Body of pancreas (tissue), 4 donors: ENCODE results near the gene HOXC6. TPM values are rescaled to one million over a fixed set of nuclear protein-coding genes. Genes with fewer than 3 reads are reported as not detected.

Source experiments
- ATAC-seq: fragments of 150-250 bp; one replicate; pipeline ENCODE4 v1.9.1; 2016
- DNase-seq, 4 donors: peaks; one replicate each; pipeline ENCODE4 v3.0.0-alpha.2; 2019
- H3K27ac ChIP-seq, 4 donors: fragments of 200-600 bp; sonication (generic); 1 replicate in 3 of 4; 2 replicates in 1 of 4; pipeline versions ENCODE4 v1.5.1 to v1.6.1; 2016 to 2019; ENCODE audit warnings: mild to moderate bottlenecking in 1 of 4, mixed read lengths in 1 of 4, moderate library complexity in 1 of 4
- H3K27me3 ChIP-seq, 2 donors: fragments of 200-600 bp; sonication (generic); one replicate each; pipeline ENCODE4 v1.6.0; 2016; ENCODE audit warnings: mild to moderate bottlenecking in 1 of 2
- H3K36me3 ChIP-seq, 2 donors: fragments of 200-600 bp; sonication (generic); replicated peaks in 1 of 2; 2 replicates each; pipeline ENCODE4 v1.5.1; 2016; ENCODE audit warnings: low read depth in 2 of 2; ENCODE audit not compliant: insufficient read depth in 1 of 2
- H3K4me1 ChIP-seq: fragments of 200-600 bp; sonication (generic); one replicate; pipeline ENCODE4 v1.6.0; 2016
- H3K4me3 ChIP-seq, 2 donors: fragments of 200-600 bp; sonication (generic); 1 replicate in 1 of 2; 2 replicates in 1 of 2; pipeline ENCODE4 v1.5.1; 2016 to 2019
- H3K9me3 ChIP-seq, 3 donors: fragments of 200-600 bp; sonication (generic); 1 replicate in 2 of 3; 2 replicates in 1 of 3; pipeline ENCODE4 v1.5.1; 2016
- POLR2A ChIP-seq, 3 donors: fragments of 450-650 bp; IDR thresholded peaks; one replicate each; pipeline ENCODE4 v1.6.1; 2016; ENCODE audit warnings: antibody characterized with exemption in 3 of 3, mild to moderate bottlenecking in 2 of 3
- WGBS, 2 donors: methylation state at CpG; one replicate each; pipeline ENCODE4 v1.1.5; 2017; 5-methylcytosine and 5-hydroxymethylcytosine counted together
- intact Hi-C: fragments of 100-400 bp; cut with DNase I; formaldehyde crosslinking; loops from one replicate; pipeline ENCODE4 v1.15.1; 2023
- total RNA-seq, 2 donors: library from RNA; depleted of rRNA; stranded (reverse); fragments of >200 nt; gene quantifications; one replicate each; pipeline ENCODE4 v1.1.0, GENCODE V29; 2016
- TF ChIP-seq, protein P1 (sequence below), 7 experiments: fragments of 450-650 bp in 4 of 7; fragments of 200-600 bp in 3 of 7; sonication (generic) in 3 of 7; IDR thresholded peaks; one replicate each; pipeline ENCODE4 v1.5.1; 2016 to 2019; ENCODE audit warnings: antibody characterized with exemption in 7 of 7

HOXC6 gene
- total RNA-seq, 2 donors from 2014 or later, result not detected

- H3K4me3 ChIP-seq, result no peak overlapping the region
- DNase-seq (no peak), ATAC-seq (no peak)
- no peaks in the 10 kb centered on the region for H3K36me3 ChIP-seq
- H3K27me3 ChIP-seq, result peaks cover 3 to 37% of the 10 kb centered on the region in 2 donors
- WGBS, 2 donors, result 41 to 59% methylated on average over 3 of the region's 3 CpGs
- no peaks in the 10 kb centered on the region for H3K9me3 ChIP-seq
- peaks cover 17% of the 10 kb centered on the region for H3K4me1 ChIP-seq
- no peak for TF ChIP-seq POLR2A (IDR thresholded peaks at IDR 0.05)
- TF ChIP-seq, protein P1, sequence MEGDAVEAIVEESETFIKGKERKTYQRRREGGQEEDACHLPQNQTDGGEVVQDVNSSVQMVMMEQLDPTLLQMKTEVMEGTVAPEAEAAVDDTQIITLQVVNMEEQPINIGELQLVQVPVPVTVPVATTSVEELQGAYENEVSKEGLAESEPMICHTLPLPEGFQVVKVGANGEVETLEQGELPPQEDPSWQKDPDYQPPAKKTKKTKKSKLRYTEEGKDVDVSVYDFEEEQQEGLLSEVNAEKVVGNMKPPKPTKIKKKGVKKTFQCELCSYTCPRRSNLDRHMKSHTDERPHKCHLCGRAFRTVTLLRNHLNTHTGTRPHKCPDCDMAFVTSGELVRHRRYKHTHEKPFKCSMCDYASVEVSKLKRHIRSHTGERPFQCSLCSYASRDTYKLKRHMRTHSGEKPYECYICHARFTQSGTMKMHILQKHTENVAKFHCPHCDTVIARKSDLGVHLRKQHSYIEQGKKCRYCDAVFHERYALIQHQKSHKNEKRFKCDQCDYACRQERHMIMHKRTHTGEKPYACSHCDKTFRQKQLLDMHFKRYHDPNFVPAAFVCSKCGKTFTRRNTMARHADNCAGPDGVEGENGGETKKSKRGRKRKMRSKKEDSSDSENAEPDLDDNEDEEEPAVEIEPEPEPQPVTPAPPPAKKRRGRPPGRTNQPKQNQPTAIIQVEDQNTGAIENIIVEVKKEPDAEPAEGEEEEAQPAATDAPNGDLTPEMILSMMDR (IDR thresholded peaks at IDR 0.05), result no peak
- intact Hi-C loops, result no loop called here
- H3K27ac ChIP-seq, result no peak overlapping the region
Observed at GRCh38 chr12:54048406-54049093, 20.3 kb downstream of the HOXC6 start.

GRCh38 chr12:54049108-54049507 is 20.9 kb downstream of the HOXC6 start:
- Histone ChIP-seq H3K4me1 (peaks cover 23% of the 10 kb centered on the region), H3K27me3 (peaks cover 3 to 43% of the 10 kb centered on the region in 2 donors), H3K9me3 (no peaks in the 10 kb centered on the region), H3K27ac (no peak overlapping the region), H3K36me3 (no peaks in the 10 kb centered on the region), H3K4me3 (no peak overlapping the region)
- DNase-seq, result no peak
- intact Hi-C loops, result no loop called here
- ATAC-seq, result no peak
- TF ChIP-seq, protein P1 (IDR thresholded peaks at IDR 0.05), result no peak
- TF ChIP-seq POLR2A (IDR thresholded peaks at IDR 0.05), result no peak
- WGBS, 2 donors, result 52 to 60% methylated on average over 6 of the region's 6 CpGs

DNA sequence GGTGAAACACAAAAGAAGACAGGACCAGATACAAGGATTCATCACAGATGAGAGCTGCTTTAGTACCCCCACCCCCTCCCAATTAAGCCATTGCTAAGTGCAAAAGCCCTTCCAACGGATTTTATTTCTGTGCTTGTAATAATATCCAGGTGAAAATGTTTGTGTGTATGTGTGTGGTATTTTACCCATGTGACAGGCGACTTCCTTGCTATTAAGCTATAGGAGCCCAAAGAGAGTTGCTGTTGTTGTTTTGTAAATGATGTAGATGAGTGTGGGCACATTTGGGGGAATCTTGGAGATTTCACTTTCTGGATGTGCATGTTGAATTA is 22.2 kb downstream of the HOXC6 start:
- DNase-seq (no peak), ATAC-seq (no peak)
- Histone ChIP-seq H3K27ac (no peak overlapping the region), H3K9me3 (no peaks in the 10 kb centered on the region), H3K27me3 (peaks cover 0 to 43% of the 10 kb centered on the region in 2 donors), H3K4me1 (peaks cover 23% of the 10 kb centered on the region), H3K36me3 (no peaks in the 10 kb centered on the region), H3K4me3 (no peak overlapping the region)
- WGBS, 2 donors, result 35 to 43% methylated on average over 2 of the region's 2 CpGs
- intact Hi-C loops, result no loop called here
- no peak for TF ChIP-seq POLR2A (IDR thresholded peaks at IDR 0.05)
- TF ChIP-seq, protein P1 (IDR thresholded peaks at IDR 0.05), result no peak

DNA sequence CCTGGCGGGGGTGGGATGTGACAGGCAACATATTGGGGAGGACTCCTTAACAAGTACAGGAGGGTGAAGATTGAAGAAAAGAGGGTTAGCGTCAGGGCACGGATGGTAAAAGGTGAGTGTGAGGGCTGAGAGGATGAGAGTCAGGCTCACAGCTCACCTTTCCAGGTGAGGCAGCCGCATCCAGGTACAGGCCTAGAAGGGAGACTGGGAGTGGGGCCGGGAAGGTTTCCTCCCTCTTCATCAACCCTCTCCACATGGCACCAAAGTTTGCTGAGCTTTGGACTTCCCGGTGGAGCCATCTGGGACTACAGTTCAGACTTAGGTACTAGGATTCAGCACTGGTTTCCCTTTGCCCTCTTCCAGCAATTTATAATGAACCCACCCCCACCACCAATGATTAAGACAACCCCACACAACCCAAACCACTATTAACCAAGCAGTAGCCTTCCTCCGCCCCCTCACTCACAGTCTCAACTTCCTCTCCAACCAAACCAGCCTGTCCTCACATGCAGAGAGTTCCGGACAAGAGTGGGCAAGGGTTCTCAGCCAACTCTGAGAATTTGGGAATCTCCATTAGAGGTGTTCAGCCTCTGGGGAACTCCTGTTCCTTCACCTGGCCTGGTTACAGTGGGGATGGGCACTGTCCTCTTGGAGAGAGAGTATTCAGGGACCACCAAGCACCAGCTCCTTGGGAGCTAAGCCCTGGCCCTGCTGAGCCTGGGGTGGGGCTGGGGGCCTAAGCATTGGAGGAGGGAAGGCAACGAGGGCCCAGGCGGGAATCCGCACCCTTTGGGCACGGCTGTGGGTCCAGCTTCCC is 23.0 kb downstream of the HOXC6 start:
- Histone ChIP-seq H3K4me1 (peaks cover 23% of the 10 kb centered on the region), H3K4me3 (no peak overlapping the region), H3K27ac (no peak overlapping the region), H3K36me3 (no peaks in the 10 kb centered on the region), H3K27me3 (peaks cover 0 to 36% of the 10 kb centered on the region in 2 donors), H3K9me3 (no peaks in the 10 kb centered on the region)
- ATAC-seq (no peak), DNase-seq (no peak)
- 33 to 39% methylated on average over 12 of the region's 12 CpGs for WGBS, 2 donors
- TF ChIP-seq POLR2A (IDR thresholded peaks at IDR 0.05), result no peak
- TF ChIP-seq, protein P1 (IDR thresholded peaks at IDR 0.05), result no peak
- intact Hi-C loops, result no loop called here
